IPS DF 19.7 (cell line): ENCODE measurements around the gene FBRSL1.

Experiments used
- DNase-seq: peaks from one replicate; pipeline ENCODE4 v3.0.0-alpha.2; 2013; ENCODE audit warnings: low read depth, low spot score

FBRSL1 gene

GRCh38 chr12:132556216-132556615, 66.3 kb downstream of the FBRSL1 start:
- DNase-seq, result no peak

GRCh38 chr12:132556801-132557200, 66.8 kb downstream of the FBRSL1 start:
- DNase-seq, result no peak

- DNase-seq, result no peak
Measured at GRCh38 chr12:132557291-132558015, 67.5 kb downstream of the FBRSL1 start.

GRCh38 chr12:132558042-132558856, 68.3 kb downstream of the FBRSL1 start:
- DNase-seq, result no peak

- no peak for DNase-seq
Measured at GRCh38 chr12:132558861-132559623, 69.1 kb downstream of the FBRSL1 start.

- no peak for DNase-seq
Measured at GRCh38 chr12:132559652-132560363, 69.9 kb downstream of the FBRSL1 start.

GRCh38 chr12:132560364-132560613, 70.3 kb downstream of the FBRSL1 start:
- no peak for DNase-seq

GRCh38 chr12:132560614-132561426, 70.9 kb downstream of the FBRSL1 start:
- DNase-seq, result no peak
